Measurements from ENCODE around the gene IRF2BPL. TPM values are rescaled to one million over a fixed set of nuclear protein-coding genes. Genes with fewer than 3 reads are reported as not detected.

Gene IRF2BPL
- total RNA-seq, 1 experiment from 2014 or later = 74.6 TPM

DNA sequence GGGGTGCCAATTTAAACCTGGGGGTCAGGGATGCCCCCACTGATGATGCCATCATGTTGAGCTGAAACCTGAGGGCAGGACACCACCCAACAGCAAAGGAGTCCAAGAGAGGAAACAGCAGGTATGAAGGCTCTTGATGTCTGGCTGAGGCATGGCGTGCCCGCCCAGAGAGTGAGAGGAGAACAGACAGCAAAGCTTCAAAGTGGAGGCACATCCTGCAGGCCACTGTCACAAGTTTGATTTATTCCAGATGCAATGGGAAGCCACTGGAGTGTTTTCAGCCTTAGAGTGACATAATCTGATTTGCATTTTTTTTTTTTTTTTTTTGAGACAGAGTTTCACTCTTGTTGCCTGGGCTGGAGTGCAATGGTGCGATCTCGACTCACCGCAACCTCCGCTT, 34.8 kb downstream of the IRF2BPL start:
- ChIA-PET RAD21 (ENCODE audit: low non-redundant PET in 1 of 2, low total read pairs in 2 of 2, uncharacterized antibody in 2 of 2, unreplicated experiment in 2 of 2) (no interaction called here), CTCF (no interaction called here), POLR2A (no interaction called here)
- Histone ChIP-seq H3K79me2 (ENCODE audit: insufficient read depth, low read length) (no peaks in the 10 kb centered on the region), H3K9ac (ENCODE audit: low read length) (no peak overlapping the region), H3K27ac (ENCODE audit: low read depth, low read length) (no peak overlapping the region), H3K36me3 (ENCODE audit: control insufficient read depth in 1 of 2, insufficient read depth in 2 of 2, low read length in 2 of 2) (no peaks in the 10 kb centered on the region), H3K4me2 (ENCODE audit: low read length) (no peak overlapping the region), H2AFZ (ENCODE audit: low read depth, low read length, poor library complexity, severe bottlenecking) (no peak overlapping the region), H3K27me3 (ENCODE audit: insufficient read depth, low read length) (no peaks in the 10 kb centered on the region), H3K4me1 (ENCODE audit: control insufficient read depth in 1 of 2, insufficient read depth in 2 of 2, low read length in 2 of 2) (peaks cover 3 to 19% of the 10 kb centered on the region in 2 experiments; a peak in 3 of 4 replicates), H3K9me2 (ENCODE audit: insufficient read depth) (no peaks in the 10 kb centered on the region), H4K20me1 (ENCODE audit: insufficient read depth) (no peaks in the 10 kb centered on the region), H3K4me3 (replicated peaks in 1 of 2; ENCODE audit: low read depth in 1 of 2, low read length in 2 of 2) (no peak overlapping the region), H3K9me3 (ENCODE audit: control insufficient read depth in 1 of 2, insufficient read depth in 1 of 2, low read depth in 1 of 2, low read length in 2 of 2) (no peaks in the 10 kb centered on the region)
- ATAC-seq (no peak), DNase-seq (ENCODE audit: low read depth, low spot score) (no peak)
- no peak for TF ChIP-seq EGR1 (IDR thresholded peaks at IDR 0.05; ENCODE audit: low read depth)
- TF ChIP-seq CEBPB (IDR thresholded peaks at IDR 0.05; ENCODE audit: low read depth) = no peak
- BruUV-seq (replicated peaks) = no TSS peak
- intact Hi-C loops (cut with micrococcal nuclease) = no loop called here

DNA sequence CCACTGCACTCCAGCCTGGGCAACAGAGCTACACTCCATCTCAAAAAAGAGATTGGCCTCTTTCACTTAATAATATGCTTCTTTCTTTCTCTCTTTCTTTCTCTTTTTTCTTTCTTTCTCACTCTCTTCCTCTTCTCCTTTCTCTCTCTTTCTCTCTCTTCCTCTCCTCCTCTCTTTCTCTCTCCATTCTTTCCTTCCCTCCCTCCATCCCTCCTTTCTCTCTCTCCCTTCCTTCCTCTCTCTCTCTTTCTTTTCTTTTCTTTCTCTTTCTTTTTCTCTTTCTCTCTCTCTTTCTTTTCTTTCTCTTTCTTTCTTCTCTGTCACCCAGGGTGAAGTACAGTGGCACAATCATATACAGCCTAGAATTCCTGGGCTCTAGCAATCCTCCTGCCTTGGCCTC, 38.4 kb downstream of the IRF2BPL start:
- Histone ChIP-seq H3K4me1 (ENCODE audit: control insufficient read depth in 1 of 2, insufficient read depth in 2 of 2, low read length in 2 of 2) (peaks cover 0 to 10% of the 10 kb centered on the region in 2 experiments; a peak in 3 of 4 replicates), H3K4me3 (replicated peaks in 1 of 2; ENCODE audit: low read depth in 1 of 2, low read length in 2 of 2) (no peak overlapping the region), H3K36me3 (ENCODE audit: control insufficient read depth in 1 of 2, insufficient read depth in 2 of 2, low read length in 2 of 2) (no peaks in the 10 kb centered on the region), H3K79me2 (ENCODE audit: insufficient read depth, low read length) (no peaks in the 10 kb centered on the region), H4K20me1 (ENCODE audit: insufficient read depth) (no peaks in the 10 kb centered on the region), H2AFZ (ENCODE audit: low read depth, low read length, poor library complexity, severe bottlenecking) (no peak overlapping the region), H3K4me2 (ENCODE audit: low read length) (no peak overlapping the region), H3K27ac (ENCODE audit: low read depth, low read length) (no peak overlapping the region), H3K9ac (ENCODE audit: low read length) (no peak overlapping the region), H3K9me2 (ENCODE audit: insufficient read depth) (no peaks in the 10 kb centered on the region), H3K27me3 (ENCODE audit: insufficient read depth, low read length) (no peaks in the 10 kb centered on the region), H3K9me3 (ENCODE audit: control insufficient read depth in 1 of 2, insufficient read depth in 1 of 2, low read depth in 1 of 2, low read length in 2 of 2) (no peaks in the 10 kb centered on the region)
- ChIA-PET CTCF (no interaction called here), RAD21 (ENCODE audit: low non-redundant PET in 1 of 2, low total read pairs in 2 of 2, uncharacterized antibody in 2 of 2, unreplicated experiment in 2 of 2) (no interaction called here), POLR2A (no interaction called here)
- DNase-seq (ENCODE audit: low read depth, low spot score) = no peak
- TF ChIP-seq EZH2 (IDR thresholded peaks at IDR 0.05) (no peak), YY1 (IDR thresholded peaks at IDR 0.05; ENCODE audit: extremely low read depth, insufficient replicate concordance, low read depth, low read length) (no peak), CBX3 (IDR thresholded peaks at IDR 0.05; ENCODE audit: low read depth) (no peak), POLR2A (IDR thresholded peaks at IDR 0.05; ENCODE audit: borderline replicate concordance, extremely low read depth, insufficient read depth, insufficient read length) (no peak), ZFX (IDR thresholded peaks at IDR 0.05) (no peak), RAD21 (IDR thresholded peaks at IDR 0.05; ENCODE audit: low read depth) (no peak), JUND (IDR thresholded peaks at IDR 0.05) (no peak), EGR1 (IDR thresholded peaks at IDR 0.05; ENCODE audit: low read depth) (no peak)
- TF ChIP-seq, protein P1, sequence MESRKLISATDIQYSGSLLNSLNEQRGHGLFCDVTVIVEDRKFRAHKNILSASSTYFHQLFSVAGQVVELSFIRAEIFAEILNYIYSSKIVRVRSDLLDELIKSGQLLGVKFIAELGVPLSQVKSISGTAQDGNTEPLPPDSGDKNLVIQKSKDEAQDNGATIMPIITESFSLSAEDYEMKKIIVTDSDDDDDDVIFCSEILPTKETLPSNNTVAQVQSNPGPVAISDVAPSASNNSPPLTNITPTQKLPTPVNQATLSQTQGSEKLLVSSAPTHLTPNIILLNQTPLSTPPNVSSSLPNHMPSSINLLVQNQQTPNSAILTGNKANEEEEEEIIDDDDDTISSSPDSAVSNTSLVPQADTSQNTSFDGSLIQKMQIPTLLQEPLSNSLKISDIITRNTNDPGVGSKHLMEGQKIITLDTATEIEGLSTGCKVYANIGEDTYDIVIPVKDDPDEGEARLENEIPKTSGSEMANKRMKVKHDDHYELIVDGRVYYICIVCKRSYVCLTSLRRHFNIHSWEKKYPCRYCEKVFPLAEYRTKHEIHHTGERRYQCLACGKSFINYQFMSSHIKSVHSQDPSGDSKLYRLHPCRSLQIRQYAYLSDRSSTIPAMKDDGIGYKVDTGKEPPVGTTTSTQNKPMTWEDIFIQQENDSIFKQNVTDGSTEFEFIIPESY (IDR thresholded peaks at IDR 0.05; ENCODE audit: extremely low read depth, insufficient replicate concordance, low read length) = no peak
- TF ChIP-seq, protein P2, sequence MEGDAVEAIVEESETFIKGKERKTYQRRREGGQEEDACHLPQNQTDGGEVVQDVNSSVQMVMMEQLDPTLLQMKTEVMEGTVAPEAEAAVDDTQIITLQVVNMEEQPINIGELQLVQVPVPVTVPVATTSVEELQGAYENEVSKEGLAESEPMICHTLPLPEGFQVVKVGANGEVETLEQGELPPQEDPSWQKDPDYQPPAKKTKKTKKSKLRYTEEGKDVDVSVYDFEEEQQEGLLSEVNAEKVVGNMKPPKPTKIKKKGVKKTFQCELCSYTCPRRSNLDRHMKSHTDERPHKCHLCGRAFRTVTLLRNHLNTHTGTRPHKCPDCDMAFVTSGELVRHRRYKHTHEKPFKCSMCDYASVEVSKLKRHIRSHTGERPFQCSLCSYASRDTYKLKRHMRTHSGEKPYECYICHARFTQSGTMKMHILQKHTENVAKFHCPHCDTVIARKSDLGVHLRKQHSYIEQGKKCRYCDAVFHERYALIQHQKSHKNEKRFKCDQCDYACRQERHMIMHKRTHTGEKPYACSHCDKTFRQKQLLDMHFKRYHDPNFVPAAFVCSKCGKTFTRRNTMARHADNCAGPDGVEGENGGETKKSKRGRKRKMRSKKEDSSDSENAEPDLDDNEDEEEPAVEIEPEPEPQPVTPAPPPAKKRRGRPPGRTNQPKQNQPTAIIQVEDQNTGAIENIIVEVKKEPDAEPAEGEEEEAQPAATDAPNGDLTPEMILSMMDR (IDR thresholded peaks at IDR 0.05 in 2 of 3, conservative IDR thresholded peaks at IDR 0.05 in 1 of 3; ENCODE audit: borderline replicate concordance in 1 of 3, insufficient read depth in 1 of 3, low read depth in 2 of 3, low read length in 2 of 3) = no peak
- TF ChIP-seq, protein P3, sequence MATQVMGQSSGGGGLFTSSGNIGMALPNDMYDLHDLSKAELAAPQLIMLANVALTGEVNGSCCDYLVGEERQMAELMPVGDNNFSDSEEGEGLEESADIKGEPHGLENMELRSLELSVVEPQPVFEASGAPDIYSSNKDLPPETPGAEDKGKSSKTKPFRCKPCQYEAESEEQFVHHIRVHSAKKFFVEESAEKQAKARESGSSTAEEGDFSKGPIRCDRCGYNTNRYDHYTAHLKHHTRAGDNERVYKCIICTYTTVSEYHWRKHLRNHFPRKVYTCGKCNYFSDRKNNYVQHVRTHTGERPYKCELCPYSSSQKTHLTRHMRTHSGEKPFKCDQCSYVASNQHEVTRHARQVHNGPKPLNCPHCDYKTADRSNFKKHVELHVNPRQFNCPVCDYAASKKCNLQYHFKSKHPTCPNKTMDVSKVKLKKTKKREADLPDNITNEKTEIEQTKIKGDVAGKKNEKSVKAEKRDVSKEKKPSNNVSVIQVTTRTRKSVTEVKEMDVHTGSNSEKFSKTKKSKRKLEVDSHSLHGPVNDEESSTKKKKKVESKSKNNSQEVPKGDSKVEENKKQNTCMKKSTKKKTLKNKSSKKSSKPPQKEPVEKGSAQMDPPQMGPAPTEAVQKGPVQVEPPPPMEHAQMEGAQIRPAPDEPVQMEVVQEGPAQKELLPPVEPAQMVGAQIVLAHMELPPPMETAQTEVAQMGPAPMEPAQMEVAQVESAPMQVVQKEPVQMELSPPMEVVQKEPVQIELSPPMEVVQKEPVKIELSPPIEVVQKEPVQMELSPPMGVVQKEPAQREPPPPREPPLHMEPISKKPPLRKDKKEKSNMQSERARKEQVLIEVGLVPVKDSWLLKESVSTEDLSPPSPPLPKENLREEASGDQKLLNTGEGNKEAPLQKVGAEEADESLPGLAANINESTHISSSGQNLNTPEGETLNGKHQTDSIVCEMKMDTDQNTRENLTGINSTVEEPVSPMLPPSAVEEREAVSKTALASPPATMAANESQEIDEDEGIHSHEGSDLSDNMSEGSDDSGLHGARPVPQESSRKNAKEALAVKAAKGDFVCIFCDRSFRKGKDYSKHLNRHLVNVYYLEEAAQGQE (IDR thresholded peaks at IDR 0.05; ENCODE audit: low read depth) = no peak
- TF ChIP-seq, protein P4, sequence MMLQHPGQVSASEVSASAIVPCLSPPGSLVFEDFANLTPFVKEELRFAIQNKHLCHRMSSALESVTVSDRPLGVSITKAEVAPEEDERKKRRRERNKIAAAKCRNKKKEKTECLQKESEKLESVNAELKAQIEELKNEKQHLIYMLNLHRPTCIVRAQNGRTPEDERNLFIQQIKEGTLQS (IDR thresholded peaks at IDR 0.05) = no peak
- BruUV-seq (replicated peaks) = no TSS peak
- intact Hi-C loops (cut with micrococcal nuclease) = no loop called here
- ATAC-seq = no peak
